Spleen (tissue), 11 donors: ENCODE measurements around the gene LRRC3B. TPM values are rescaled to one million over a fixed set of nuclear protein-coding genes. Genes with fewer than 3 reads are reported as not detected.

ENCODE experiments used
- DNase-seq: peaks from one replicate; pipeline ENCODE4 v3.0.0-alpha.2; 2020
- H3K27ac ChIP-seq, 8 donors: fragments of 200-600 bp; sonication (generic) in 7 of 8; 1 replicate in 4 of 8; 2 replicates in 4 of 8; pipeline versions ENCODE4 v1.5.0 to v1.8.0; 2016 to 2021; ENCODE audit warnings: inconsistent platforms in 4 of 8, mild to moderate bottlenecking in 4 of 8, moderate library complexity in 1 of 8
- H3K27me3 ChIP-seq, 7 donors: fragments of 200-600 bp; sonication (generic) in 6 of 7; replicated peaks in 1 of 7; 1 replicate in 4 of 7; 2 replicates in 3 of 7; pipeline versions ENCODE4 v1.5.0 to v1.8.0; 2016 to 2021; ENCODE audit warnings: inconsistent platforms in 3 of 7, mild to moderate bottlenecking in 1 of 7
- H3K36me3 ChIP-seq, 6 donors: fragments of 200-600 bp; sonication (generic) in 5 of 6; 1 replicate in 4 of 6; 2 replicates in 2 of 6; pipeline versions ENCODE4 v1.5.0 to v1.8.0; 2016 to 2021; ENCODE audit warnings: inconsistent platforms in 2 of 6
- H3K4me1 ChIP-seq, 6 donors: fragments of 200-600 bp; sonication (generic) in 5 of 6; 1 replicate in 3 of 6; 2 replicates in 3 of 6; pipeline versions ENCODE4 v1.5.0 to v1.8.0; 2016 to 2021; ENCODE audit warnings: inconsistent platforms in 3 of 6
- H3K4me3 ChIP-seq, 8 donors: fragments of 200-600 bp; sonication (generic) in 7 of 8; 1 replicate in 4 of 8; 2 replicates in 4 of 8; pipeline versions ENCODE4 v1.5.0 to v1.8.0; 2016 to 2021; ENCODE audit warnings: inconsistent platforms in 4 of 8, mild to moderate bottlenecking in 4 of 8, moderate library complexity in 2 of 8
- H3K9me3 ChIP-seq, 8 donors: fragments of 200-600 bp; sonication (generic) in 7 of 8; 1 replicate in 4 of 8; 2 replicates in 4 of 8; pipeline versions ENCODE4 v1.5.0 to v1.8.0; 2016 to 2021; ENCODE audit warnings: inconsistent platforms in 4 of 8
- POLR2A ChIP-seq, 3 donors: fragments of 450-650 bp; IDR thresholded peaks; one replicate each; pipeline ENCODE4 v1.5.1; 2017; ENCODE audit warnings: antibody characterized with exemption in 3 of 3, mild to moderate bottlenecking in 1 of 3
- POLR2AphosphoS5 ChIP-seq, 3 donors: sonication (generic); formaldehyde crosslinking; IDR thresholded peaks; one replicate each; pipeline ENCODE4 v1.5.1; 2017; ENCODE audit warnings: antibody characterized with exemption in 3 of 3
- WGBS, 5 donors: extraction: QIAGEN DNeasy Blood & Tissue Kit in 3 of 5; methylation state at CpG; one replicate each; pipeline versions ENCODE4 v1.1.5 to v1.1.7; 2013 to 2018; 5-methylcytosine and 5-hydroxymethylcytosine counted together
- intact Hi-C: fragments of 100-400 bp; cut with DNase I; formaldehyde crosslinking; loops from one replicate; pipeline ENCODE4 v1.15.0; 2023; ENCODE audit warnings: low total_unique reads
- polyA plus RNA-seq, 3 donors: library from polyadenylated mRNA; stranded (reverse); fragments of 200-250 nt; gene quantifications; one replicate each; pipeline ENCODE4 v1.2.1, GENCODE V29; 2013
- total RNA-seq, 7 donors: library from RNA; depleted of rRNA in 3 of 7; stranded (reverse); fragments of >200 nt in 3 of 7; fragmentation: NEBNext Ultra II Directional in 4 of 7; extraction: Animal tissue kit (Norgen Biotek cat#: 25700) in 4 of 7; gene quantifications; one replicate each; pipeline versions ENCODE4 v1.1.0 to v1.2.1, GENCODE V29; 2016 to 2021
- TF ChIP-seq, protein P1 (sequence below), 11 experiments: fragments of 200-600 bp in 7 of 11; fragments of 450-650 bp in 4 of 11; sonication (generic) in 4 of 11; IDR thresholded peaks in 8 of 11; conservative IDR thresholded peaks in 3 of 11; 1 replicate in 7 of 11; 2 replicates in 4 of 11; pipeline versions ENCODE4 v1.4.0 to v1.8.0; 2016 to 2021; ENCODE audit warnings: antibody characterized with exemption in 11 of 11, inconsistent platforms in 4 of 11, mild to moderate bottlenecking in 1 of 11
- donor health status: healthy with polysubstance abuse.
- donor health status: DM: no; HTN: no; CAD: no; lungs with moderate emphysema.
- donor health status: DM: no; HTN: no; CAD: no.
- donor health status: Bipolar disorder and iron deficiency.
- donor health status: healthy.
- donor health status: DM: no; HTN: no; CAD: no.
- donor health status: DM: yes; HTN: yes; CAD: no.

The LRRC3B gene
- total and polyA plus RNA-seq, 10 donors: 0.05 TPM; not detected in 9

- Histone ChIP-seq H3K36me3 (no peaks in the 10 kb centered on the region), H3K4me1 (no peaks in the 10 kb centered on the region), H3K27me3 (no peaks in the 10 kb centered on the region), H3K4me3 (no peak overlapping the region), H3K9me3 (no peaks in the 10 kb centered on the region), H3K27ac (no peak overlapping the region)
- 58 to 90% (median 65%) methylated on average over 2 of the region's 2 CpGs for WGBS, 5 donors
- intact Hi-C loops: no loop called here
- no peak for TF ChIP-seq POLR2AphosphoS5 (IDR thresholded peaks at IDR 0.05)
- no peak for TF ChIP-seq POLR2A (IDR thresholded peaks at IDR 0.05)
- TF ChIP-seq, protein P1, sequence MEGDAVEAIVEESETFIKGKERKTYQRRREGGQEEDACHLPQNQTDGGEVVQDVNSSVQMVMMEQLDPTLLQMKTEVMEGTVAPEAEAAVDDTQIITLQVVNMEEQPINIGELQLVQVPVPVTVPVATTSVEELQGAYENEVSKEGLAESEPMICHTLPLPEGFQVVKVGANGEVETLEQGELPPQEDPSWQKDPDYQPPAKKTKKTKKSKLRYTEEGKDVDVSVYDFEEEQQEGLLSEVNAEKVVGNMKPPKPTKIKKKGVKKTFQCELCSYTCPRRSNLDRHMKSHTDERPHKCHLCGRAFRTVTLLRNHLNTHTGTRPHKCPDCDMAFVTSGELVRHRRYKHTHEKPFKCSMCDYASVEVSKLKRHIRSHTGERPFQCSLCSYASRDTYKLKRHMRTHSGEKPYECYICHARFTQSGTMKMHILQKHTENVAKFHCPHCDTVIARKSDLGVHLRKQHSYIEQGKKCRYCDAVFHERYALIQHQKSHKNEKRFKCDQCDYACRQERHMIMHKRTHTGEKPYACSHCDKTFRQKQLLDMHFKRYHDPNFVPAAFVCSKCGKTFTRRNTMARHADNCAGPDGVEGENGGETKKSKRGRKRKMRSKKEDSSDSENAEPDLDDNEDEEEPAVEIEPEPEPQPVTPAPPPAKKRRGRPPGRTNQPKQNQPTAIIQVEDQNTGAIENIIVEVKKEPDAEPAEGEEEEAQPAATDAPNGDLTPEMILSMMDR (IDR thresholded peaks at IDR 0.05 in 8 of 11, conservative IDR thresholded peaks at IDR 0.05 in 3 of 11): no peak
- DNase-seq: no peak
Observed at GRCh38 chr3:26588931-26589330, 33.6 kb upstream of the LRRC3B start.

DNA sequence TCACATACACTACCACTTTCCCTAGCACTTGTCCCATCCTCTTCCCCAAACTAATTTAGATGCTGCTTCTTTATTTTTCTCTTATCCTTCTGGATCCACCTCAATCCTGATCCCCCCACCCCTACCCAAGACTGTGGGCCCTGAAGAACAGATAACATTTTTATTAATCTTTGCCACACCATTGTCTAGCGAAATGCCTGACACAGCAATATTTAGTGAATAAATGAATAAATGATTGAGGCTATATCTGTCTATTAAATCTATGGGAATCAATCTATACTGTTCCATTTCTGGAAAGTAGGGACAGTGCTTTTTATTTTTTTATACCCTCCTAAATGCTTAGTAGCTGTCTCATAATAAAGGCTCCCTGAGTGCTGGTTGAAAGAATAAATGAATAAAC is 32.9 kb upstream of the LRRC3B start:
- TF ChIP-seq POLR2A (IDR thresholded peaks at IDR 0.05) (no peak), POLR2AphosphoS5 (IDR thresholded peaks at IDR 0.05) (no peak)
- TF ChIP-seq, protein P1 (IDR thresholded peaks at IDR 0.05 in 8 of 11, conservative IDR thresholded peaks at IDR 0.05 in 3 of 11): no peak
- Histone ChIP-seq H3K27me3 (no peaks in the 10 kb centered on the region), H3K36me3 (no peaks in the 10 kb centered on the region), H3K4me1 (no peaks in the 10 kb centered on the region), H3K27ac (no peak overlapping the region), H3K9me3 (no peaks in the 10 kb centered on the region), H3K4me3 (no peak overlapping the region)
- no peak for DNase-seq
- WGBS, 5 donors: 82 to 93% (median 89%) methylated on average over 1 of the region's 1 CpG
- intact Hi-C loops: no loop called here

GRCh38 chr3:26590919-26591484 is 31.6 kb upstream of the LRRC3B start:
- intact Hi-C loops: no loop called here
- TF ChIP-seq, protein P1 (IDR thresholded peaks at IDR 0.05 in 8 of 11, conservative IDR thresholded peaks at IDR 0.05 in 3 of 11): no peak
- no peak for TF ChIP-seq POLR2A (IDR thresholded peaks at IDR 0.05)
- TF ChIP-seq POLR2AphosphoS5 (IDR thresholded peaks at IDR 0.05): no peak
- no peak for DNase-seq
- H3K27me3 ChIP-seq: no peaks in the 10 kb centered on the region
- H3K27ac ChIP-seq: no peak overlapping the region
- 80 to 91% (median 84%) methylated on average over 5 of the region's 5 CpGs for WGBS, 5 donors
- no peak overlapping the region for H3K4me3 ChIP-seq
- no peaks in the 10 kb centered on the region for H3K4me1 ChIP-seq
- H3K9me3 ChIP-seq: no peaks in the 10 kb centered on the region
- no peaks in the 10 kb centered on the region for H3K36me3 ChIP-seq

- DNase-seq: no peak
- Histone ChIP-seq H3K4me3 (no peak overlapping the region), H3K36me3 (no peaks in the 10 kb centered on the region), H3K9me3 (no peaks in the 10 kb centered on the region), H3K27me3 (no peaks in the 10 kb centered on the region), H3K4me1 (no peaks in the 10 kb centered on the region), H3K27ac (no peak overlapping the region)
- 79 to 89% (median 81%) methylated on average over 3 of the region's 3 CpGs for WGBS, 5 donors
- intact Hi-C loops: no loop called here
- TF ChIP-seq POLR2AphosphoS5 (IDR thresholded peaks at IDR 0.05): no peak
- TF ChIP-seq, protein P1 (IDR thresholded peaks at IDR 0.05 in 8 of 11, conservative IDR thresholded peaks at IDR 0.05 in 3 of 11): no peak
- TF ChIP-seq POLR2A (IDR thresholded peaks at IDR 0.05): no peak
Observed at GRCh38 chr3:26591926-26592325, 30.6 kb upstream of the LRRC3B start.
